HG03280 (cell line): ENCODE results near the gene ECEL1.
"Not testable (repeated sequence)": the region's sequence is repeated elsewhere in the genome, so short reads cannot be mapped to it uniquely, and the experiment has no call there.

Experiments
- ATAC-seq: cut with Tn5 transposase; IDR thresholded peaks from one replicate; pipeline ENCODE4 v1.9.1; 2021; ENCODE audit warnings: mild to moderate bottlenecking, moderate library complexity; ENCODE audit not compliant: unreplicated experiment

Gene ECEL1

DNA sequence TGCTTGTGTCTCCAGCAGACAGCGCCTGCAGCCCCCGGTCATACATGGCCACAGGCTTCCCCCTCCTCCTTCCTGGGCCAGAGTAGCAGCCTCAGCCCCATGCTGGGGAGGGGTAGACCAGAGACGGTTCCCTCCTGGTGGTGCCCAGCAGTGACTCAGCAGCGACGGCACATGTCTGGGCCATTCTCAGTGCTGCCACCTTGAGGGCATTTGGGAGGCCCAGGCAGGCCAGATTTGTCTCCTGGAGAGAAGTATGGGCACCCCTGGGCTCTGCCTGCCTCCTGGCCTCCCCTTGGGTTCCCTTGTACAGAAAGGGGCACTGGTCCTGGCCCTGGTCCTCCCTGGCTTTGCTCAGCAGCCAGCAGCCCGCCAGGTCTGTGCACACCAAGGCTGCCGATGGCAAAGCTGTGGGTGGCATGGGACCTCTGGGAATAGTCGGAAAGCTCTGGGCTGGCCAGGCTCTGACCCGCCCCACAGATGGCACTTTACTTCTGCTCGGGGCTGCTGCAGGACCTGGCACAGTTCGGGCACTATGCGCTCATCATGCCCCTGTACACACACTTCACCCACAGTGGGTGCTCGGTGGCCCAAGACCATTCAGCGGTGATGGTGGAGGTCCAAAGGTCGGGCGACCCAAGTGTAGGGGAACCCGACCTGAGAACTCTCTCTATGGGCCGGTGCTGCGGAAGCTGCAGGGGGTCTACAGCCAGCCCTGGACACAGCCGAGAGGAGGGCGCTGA, 43.1 kb downstream of the ECEL1 start:
- ATAC-seq, result peak; percentile 42

DNA sequence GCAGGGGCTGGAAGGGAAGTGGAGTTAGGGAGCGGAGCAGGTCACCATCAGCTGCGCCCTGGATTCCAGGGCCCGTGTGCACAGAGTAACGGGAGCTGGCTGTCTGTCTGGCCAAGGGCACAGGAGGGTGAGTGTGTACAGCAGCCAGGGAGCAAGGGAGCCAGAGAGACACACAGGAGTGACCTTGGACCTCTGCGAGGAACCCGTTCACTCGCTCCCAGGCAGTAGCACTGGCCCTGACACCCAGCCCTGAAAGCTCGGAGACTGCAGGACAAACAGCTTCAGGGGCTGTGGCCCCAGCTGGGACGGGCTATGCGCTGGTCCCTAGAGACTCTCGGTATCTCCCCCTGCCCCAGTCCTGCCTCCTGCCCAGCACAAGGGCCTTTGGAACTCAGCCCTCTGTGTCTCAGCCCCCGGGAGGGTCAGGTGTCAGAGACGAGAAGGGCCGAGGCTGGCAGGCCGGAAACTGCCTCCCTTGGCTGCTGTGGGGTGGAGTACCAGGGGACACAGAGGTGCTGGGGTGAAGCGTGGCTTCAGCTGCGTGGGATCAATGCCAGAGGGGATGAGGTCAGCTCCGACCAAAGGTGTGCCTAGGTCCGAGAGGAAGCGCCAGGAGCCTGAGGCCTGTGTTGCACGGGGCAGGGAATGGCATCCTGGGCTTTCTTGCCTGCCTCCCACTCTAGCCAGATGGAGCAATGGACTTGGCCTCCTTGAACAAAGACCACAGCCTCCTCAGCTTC, 43.8 kb downstream of the ECEL1 start:
- not testable (repeated sequence) for ATAC-seq

DNA sequence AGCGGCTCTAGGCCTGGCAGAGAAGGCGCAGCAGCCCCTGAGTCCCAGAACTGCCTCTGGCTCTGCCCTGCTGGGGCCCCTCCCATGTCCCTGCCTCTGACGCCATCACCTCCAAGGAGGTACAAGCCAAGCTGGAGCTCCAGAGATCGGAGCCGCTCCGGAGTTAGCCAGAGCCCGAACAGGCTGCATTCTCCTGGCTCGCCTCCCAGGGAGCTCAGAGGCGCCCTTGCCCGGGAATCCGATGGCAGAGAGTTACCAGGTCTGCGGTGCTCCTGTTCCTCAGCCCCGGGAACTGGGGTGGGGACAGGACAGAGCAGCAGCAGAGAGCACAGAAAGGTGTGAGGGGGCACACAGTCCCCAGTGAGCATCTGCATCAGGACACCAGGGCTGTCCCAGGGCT, 44.6 kb downstream of the ECEL1 start:
- not testable (repeated sequence) for ATAC-seq

DNA sequence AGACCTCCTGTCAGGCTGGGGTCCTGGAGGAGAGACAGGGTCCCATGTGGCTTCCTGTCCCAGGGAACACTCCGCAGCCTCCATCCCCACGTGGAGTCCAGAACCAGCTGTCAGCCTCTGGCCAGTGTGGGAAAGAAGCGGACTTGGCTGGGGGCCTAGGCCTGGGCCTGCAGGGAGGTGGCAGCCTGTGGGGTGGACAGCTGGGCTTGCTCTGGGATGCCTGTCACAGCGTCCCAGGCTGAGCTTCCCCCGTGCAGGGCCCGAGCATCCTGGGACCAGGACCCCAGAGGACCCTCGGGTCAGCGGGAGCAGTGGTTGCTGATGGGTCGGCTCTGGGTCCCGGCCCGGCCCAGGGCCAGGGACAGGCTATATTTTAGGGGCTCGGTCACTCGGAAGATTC, 45.2 kb downstream of the ECEL1 start:
- not testable (repeated sequence) for ATAC-seq

DNA sequence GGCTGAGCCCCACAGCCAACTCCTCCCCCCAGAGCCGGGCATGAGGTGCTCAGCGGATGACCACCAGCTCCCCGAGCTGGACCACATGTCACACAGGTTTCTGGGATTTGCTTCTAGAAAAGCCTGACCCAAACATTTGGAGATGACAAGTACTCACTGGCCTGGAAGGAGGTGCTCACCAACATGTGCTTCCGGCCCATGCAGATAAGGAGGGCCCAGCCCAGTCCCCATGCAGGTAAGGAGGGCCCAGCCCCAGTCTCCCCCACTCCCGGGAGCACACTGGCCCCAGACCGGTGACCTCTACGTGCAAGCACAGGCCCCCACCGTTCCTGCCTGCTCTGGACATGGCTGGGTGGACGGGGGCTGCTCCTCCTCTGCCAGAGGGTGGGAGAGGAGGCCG, 45.7 kb downstream of the ECEL1 start:
- not testable (repeated sequence) for ATAC-seq

DNA sequence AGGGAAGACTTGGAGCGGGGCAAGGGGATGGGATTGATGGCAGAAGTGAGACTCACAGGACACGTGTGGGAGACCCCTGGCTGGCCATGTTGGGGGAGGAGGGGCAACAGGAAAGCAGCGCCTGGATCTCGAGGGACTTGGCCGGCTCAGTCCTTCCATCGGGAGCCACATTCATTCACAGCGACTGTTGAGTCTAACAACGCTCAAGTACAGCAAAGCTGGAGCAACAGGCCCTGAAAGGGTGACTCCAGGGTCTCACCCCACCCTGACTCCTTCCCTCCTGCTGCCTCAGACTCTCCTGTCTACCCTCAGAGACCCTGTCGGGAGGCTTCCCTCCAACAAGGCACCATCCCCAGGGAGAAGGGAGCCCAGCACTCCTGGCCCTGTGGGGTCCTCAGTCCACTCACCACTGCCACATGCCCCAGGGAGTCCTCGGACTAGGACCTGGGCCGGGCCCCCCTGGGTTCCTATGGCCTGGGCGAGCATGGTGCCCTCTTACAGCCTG, 46.4 kb downstream of the ECEL1 start:
- no peak for ATAC-seq

DNA sequence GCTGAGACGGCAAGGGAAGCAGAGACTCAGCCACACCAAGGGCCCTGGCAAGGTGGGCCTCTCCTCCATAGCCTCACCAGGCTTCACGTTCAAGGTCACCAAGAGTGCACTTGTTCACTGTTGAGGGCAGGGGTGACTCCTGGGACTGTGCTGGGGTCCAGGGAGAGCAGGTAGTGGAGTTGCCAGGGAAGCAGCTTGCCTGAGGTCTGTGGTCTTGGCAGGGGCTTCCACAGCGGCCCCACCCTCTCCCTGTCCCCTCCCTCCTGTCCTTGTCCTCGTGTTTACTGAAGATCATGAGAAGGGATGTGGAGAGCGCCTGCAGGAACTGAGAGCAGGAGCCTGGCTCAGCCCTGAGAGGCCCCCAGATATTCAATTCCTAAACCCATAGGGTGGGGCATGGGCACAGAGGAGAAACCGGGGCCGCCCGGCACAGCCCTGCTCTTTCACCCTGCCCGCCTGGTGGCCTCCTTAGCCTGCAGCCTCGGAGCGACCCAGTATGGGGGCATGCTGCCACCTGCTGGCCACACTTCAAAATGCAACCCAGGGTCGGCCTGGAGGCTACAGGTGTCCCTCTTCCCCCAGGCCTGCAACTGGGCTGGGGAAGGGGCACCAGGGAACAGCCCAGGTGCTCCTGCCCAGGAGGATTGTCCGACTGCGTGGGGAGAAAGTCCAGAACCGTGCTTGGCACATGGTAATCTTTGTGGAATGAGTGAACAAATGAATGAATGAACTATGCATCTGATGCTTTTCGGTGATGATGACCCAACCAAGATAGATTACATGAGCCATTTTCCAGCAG, 47.2 kb downstream of the ECEL1 start:
- ATAC-seq, result peak; percentile 83

DNA sequence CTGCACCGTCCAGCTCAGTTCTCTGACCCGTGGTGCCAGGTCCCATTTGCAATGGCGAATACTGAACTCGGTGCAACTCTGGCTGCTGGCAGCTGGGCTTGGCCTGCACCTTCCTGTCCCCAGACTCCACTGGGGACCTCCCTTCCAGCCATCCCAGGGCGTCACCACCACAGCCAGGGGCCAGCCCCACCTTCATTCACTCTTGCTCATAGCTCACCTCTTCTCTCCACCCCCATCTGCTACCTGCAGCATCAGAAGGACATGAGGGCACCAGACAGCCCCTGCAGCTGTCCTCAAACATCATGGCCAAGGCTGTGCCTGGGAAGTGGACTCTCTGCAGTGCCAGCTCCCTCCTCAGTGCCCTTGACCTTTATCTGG, 47.9 kb downstream of the ECEL1 start:
- ATAC-seq, result no peak

DNA sequence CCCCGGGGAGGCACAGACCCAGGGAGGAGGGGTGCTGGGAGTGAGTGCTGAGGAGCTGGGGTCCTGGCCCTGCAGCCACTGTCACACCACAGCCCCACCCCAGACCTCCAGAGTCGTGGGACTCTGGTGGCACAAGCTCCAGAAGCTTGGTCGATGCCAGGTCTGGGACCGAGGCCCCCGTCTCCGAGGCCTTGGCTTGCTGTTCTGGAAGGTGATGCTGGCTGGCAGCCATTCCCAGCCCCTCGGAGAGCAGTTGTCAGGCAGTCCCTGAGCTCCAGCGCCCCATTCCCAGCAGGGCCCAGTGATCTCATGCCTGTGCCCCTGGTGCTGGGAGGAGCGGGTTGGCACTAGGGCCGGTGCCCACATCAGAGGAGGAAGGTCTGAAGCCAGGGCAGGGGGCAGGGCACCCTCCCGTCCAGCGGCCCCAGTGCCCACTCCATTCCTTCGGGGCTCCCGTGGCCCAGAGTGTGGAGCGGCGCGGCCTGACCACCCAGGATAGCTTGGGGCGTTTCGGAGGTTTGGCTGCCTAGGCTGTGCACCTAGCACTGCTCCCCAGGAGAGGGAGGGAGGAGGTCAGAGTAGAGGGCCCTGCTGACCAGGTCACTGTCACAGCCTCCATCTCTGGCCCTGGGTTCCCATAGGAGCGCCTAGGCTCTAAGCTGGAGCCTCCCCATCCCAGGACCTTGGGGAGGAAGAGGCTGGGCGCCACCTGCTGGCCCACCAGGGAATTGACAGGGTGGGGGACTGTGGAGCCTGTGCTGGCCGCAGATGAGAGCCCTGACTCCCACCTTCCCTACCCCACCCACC, 48.5 kb downstream of the ECEL1 start:
- no peak for ATAC-seq

DNA sequence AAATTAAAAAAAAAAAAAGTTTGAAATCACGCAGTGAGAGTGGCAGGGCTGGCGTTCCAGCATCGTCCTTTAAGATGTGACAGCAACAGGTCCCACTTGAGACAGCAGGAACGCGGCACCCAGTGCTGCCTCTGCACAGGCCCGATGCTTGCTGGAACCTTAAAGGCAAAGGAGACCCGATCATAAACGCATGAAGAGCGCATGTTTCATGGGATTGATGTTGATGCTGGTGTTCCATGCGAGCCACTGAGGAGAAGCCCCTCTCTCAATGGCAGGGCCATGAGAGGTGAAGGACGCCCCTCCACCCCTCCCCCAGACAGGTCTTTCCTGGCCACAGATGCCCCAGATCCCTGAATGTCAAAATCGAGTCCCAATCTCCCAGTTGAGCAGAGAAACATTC, 49.5 kb downstream of the ECEL1 start:
- ATAC-seq, result no peak

DNA sequence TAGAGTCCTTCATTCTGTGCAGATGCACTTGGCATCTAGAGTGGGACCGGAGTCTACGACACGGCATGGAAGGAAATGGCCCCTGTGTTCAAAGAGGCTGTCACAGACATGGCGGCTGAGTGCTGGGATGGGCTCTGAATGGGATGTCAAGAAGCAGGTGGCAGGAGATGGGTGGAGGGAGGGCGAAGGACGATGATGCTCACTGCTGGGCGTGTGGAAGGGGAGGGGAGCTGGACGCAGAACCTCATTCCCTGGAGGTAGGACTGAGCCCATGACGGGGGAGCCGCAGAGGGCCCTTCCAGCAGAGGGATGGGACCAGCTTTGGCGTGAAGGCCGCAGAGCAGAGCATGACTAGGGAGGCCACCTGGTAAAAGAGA, 50.5 kb downstream of the ECEL1 start:
- ATAC-seq, result no peak

DNA sequence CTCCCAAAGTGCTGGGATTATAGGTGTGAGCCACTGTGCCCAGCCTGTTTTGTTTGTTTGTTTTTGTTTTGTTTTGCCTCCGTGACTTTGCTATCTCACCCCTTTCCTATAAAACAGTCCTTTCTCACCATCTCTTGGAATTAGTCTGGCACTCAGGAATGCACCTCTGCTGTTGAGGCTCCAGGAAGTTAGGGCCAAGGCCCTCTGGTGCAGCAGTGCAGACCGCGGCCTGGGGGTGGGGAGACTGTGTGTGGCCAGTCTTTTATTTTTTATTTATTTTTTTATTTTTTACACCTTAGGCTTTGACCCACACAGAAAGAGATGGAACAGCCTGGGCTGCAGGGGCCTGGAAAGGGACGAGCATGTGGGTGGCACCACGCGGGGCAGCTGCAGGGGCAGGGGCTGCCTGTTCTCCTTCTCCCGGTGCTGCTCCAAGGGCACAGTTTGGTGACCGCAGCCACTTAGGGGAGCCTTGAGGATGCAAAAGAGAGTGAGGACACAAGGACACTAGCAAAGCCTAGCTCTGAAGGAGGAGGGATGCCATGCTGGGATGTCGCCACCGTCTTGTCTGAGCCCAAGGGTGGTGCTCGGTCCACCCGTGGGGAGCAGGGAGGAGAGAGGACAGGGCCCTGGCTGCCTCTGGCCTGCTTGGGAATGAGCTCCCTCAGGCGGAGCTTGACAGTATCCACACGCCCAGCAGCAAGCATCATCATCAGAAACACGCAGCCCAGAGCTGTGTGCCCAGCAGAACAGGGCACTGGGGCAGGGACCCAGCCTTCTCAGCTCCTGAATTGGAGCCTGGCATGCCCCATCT, 51.0 kb downstream of the ECEL1 start:
- ATAC-seq, result no peak

DNA sequence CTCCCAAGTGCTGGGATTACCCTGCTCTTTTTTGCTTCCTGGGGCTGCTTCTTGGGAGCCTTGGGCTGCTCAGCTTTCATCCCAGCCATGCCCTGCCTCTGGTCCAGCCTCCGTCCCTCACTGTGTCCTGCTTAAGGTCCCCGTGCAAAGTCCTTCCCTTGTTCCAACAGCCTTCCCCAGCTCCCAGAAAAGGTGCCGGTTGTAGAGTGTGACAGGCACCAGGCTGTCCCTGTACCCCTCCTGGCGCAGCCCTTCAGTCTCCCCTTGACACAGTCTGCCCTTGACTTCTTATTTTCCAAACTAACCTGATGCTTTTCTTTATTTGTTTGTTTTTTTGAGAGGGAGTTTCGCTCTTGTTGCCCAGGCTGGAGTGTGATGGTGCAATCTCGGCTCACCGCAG, 51.8 kb downstream of the ECEL1 start:
- no peak for ATAC-seq

DNA sequence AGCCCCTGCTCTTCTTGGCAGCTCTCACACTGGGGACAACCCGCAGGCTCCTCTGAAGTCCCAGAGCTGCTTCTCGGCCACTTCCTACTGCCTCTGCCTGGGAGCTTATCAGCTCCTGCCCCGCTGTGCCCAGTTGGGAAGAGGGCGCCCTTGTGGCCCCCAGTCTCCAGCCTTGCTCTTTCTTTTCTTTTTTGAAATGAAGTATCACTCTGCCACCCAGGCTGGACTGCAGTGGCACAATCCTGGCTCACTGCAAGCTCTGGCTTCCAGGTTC, 52.3 kb downstream of the ECEL1 start:
- ATAC-seq, result no peak

DNA sequence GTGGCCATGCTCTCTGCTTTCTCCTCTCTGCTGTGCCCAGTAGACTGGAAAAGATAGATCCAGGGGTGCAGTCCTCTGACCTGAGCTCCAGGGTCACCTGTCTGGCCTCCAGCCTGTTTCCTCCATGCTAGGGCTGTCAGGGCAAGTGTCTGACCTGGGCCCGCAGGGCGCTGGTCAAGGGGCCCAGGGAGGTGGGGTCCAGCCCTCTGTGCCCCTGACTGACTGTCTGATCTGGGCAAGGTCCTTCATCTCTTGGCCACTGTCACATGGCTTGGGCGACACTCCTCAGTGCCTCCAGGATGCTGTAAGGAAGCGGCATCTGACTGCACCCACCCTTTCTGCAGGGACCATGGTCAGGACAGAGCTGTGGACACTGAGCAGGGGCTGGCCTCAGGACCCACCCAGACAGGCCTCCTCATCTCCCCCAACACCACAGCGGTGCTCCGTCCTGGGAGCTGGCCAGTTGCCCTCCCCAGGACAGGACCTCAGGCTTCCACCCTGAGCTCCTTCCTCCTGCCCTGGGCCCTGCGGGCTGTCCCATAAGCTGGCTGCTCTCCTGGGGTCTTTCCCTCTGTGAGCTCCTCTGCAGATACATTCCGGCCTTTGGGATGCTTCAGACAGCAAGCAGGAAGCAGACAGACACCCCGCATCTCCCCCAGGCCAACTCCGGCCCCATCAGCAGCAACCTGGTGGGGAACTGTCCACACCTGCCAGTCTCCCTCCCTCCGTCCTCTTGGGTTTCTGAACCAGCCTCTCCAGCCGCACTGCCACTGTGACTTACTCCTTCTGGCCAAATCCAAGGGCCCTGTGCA, 52.9 kb downstream of the ECEL1 start:
- no peak for ATAC-seq

DNA sequence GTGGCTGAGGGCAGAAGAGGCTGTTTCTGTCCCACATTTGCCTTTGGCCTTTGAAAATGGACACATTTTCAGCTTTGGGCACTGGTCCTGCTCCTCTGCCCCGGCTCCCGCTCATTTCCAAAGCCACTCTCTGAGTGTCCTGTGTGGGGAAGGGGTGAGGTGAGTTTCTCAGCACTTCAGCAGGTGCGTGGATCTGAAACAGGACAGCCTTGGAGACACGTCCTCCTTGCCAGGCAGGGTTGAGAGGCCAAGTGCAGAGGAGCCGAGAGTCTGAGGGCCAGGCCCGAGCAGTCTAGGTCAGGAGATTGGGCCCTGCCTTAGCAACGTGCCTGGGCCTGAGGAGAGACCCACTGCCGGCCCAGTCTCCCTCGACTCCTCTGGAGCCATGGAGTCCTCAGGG, 53.5 kb downstream of the ECEL1 start:
- ATAC-seq, result no peak

DNA sequence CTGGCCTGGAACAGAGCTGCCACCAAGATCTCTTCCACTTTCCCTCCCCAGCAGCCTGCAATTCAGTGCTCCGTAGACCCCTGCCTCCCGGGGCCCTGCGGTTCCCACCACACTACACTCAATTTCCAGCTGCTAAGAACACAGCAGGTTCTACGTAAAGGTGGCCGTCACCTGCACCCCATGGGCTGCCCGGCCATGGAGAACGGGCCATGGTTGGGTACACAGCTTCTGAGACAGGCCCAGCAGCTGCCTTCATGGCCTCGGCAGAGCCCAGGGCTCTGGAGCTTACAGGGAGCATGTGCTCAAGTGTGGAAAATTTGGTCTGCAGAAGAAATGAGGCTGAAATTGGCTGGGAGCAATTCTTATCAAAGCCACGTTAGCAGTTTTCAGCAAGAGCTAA, 54.0 kb downstream of the ECEL1 start:
- ATAC-seq, result not testable (repeated sequence)

DNA sequence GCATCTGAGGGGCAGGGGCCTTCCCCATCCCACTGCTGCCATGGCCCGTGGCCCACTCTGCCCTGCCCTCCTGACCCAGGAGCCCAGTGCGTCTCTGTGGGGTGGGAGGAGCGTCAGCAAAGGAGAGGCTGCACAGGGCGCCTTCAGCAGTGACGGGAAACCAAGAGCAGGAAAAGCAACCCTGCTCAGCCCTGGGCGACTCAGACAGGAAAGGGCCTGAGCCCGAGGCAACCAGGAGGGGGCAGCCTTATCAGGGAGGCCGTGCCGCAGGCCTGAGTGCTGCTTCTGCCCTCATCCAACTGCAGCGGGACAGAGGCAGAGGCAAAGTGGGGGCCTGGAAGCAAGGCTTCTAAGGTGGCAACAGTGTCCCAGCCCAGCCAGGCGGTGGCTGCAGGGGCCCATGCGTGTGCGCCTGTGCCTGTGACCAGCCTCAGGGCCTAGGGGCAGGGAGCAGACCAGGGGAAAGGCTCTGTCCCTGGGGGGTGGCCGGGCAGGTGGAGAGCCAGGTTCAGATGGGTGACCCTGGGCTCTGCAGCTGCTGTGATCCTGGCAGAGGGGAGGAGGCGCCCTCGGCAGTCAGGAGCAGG, 54.9 kb downstream of the ECEL1 start:
- ATAC-seq, result no peak
